Middle frontal gyrus (tissue), 1 donor: ENCODE measurements around the gene COL2A1.

Experiments used
- DNase-seq: peaks from one replicate; pipeline ENCODE4 v3.0.0-alpha.2; 2015; ENCODE audit warnings: low spot score; ENCODE audit errors: extremely low spot score

The COL2A1 gene

DNA sequence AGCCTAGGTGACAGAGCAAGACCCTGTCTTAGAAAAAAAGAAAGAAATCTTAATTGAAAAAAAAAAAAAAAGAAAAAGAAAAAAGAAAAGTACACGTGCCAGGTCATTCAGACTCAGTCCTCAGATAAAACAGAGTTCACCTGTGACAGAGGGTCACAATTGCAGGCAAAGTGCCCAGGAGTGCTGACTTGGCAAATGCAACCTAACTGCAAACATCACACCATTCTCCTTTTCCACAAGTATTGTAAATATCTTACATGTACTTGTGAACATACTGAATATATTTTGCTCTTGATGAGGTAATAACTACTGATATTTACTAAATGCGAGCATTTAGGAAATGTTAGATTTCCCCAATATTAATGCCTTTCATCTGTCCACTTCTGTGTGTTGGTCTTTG is 9.0 kb upstream of the COL2A1 start:
- DNase-seq, result no peak

DNA sequence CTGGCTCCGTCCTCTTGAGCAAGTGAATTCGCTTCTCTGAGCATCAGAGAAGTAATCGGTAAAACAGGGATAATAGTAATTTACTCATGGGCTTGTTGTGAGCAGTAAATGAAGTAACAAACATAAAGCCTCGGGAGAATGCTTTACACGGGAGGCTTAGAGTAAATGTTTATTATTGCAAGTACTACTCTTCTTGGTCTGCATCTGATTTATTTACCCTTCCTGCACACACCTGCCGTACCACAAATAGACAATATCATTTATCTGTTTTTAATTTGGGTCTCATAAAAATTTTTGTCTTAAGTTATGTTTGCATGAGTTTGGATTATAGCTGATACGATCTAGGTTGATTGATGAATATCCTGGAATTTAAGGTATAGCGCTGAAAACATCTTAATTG is 7.8 kb upstream of the COL2A1 start:
- no peak for DNase-seq

DNA sequence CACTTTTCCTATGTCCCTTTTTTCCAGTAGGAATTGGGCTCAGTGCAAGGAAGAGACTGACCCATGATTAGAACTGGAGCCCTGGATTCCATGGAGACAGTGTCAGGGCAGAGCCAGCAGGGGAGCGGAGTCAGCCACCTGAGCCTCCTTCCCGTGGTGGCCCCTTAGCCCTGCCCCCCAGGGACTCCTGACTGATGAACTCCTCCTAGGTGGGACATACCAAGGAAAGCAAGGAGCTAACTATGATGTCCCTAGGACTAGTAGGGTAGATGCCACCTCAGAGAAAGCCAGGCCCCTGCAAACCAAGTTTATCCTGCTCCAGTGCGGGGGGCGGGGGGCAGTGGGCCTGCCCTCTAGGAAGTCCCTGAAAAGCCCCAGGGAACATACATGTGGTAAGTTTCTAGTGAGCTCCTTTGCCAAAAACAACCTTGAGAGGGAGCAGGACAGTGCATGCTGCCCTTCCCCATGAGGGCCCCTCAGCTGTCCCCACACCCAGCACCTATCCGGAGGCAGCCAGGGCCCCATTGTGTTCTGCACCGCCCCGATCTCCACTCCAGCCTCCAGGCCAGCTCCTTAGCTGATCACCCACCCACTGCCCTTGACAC is 6.2 kb upstream of the COL2A1 start:
- no peak for DNase-seq

DNA sequence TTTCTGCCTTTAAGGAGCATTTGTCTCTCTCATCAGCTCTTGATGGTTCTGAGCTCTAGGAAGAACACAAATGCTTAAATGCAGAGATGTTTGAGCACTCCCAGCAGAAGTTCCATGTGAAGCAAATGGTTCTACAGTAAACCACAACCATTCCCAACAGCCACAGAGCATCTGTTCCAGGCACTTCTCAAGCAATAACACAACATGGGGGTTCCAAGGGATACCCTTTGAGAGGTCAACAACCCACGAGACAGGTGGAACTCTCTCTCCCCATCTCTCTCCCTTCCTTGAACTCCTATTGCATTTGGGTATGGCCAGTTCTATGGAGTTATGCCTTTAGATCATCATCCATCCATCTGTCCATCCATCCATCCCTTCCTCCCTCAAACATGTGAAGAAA is 5.2 kb upstream of the COL2A1 start:
- no peak for DNase-seq

DNA sequence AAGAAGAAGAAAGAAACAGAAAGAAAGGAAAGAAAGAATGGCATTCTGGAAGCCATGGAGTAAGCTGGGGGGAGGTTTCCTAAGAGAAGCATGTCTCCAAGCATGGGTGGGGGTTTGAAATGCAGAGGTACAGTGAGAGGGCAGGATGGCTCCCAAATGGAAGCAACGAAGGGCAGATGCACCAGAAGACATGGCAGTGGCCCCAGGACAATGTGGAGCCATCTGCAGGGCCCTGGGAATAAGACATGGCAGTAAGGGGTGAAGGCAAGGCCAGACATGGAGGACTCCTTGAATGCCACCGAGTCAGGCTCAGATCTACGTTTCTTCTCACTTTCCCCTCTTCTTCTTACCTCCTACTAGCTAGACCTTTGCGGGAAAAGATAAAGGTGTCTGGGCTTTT is 4.7 kb upstream of the COL2A1 start:
- DNase-seq, result no peak

DNA sequence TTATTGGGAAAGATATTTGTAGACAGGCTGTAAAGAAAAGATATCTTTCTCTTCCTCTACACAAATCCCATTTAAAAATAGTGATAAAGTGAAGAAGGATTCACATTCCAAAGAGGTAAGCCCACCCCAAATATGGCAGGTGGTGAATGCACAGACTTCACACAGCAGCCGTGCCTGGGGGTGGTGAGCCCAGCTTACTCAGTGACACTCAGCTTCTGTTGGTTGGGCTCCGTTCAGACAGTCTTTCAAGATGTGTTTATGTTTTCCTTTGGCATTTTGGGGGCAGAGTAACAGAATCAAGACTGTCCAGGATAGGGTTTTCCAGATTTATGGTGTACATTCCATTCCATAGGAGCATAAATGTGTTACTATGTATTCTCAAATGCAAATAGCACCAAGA is 4.1 kb upstream of the COL2A1 start:
- DNase-seq, result no peak

DNA sequence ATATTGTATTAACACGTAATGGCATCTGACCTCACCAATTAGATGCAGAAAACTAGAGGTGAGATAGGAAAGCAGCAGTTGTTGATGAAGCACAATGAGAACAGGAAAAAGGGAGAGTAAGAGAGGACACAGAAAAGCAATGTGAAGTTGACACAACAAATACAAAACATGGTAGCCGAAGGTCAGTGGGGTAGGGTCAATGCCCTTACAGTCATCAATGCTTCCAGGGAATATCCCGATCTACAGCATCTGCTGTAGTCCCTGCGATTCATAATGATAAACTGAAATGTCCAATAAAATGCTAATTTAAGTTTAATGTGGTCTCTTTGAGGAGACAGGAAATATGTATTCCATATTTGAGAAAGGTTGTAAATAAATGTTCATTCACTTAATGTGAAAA is 2.9 kb upstream of the COL2A1 start:
- no peak for DNase-seq

DNA sequence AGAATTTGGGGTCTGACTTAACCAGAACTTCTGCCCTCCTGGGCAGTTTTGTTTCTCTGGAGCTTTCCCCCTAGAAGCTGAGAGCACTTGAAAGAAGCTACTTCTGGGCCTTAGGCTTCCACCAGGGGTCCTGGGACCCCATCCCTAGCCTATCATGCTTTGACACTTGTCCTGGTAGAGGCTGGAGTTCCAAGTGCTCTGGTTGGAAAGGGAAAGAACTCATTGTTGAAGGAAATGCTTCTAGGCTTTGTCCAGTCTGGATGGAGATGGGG is 1.4 kb upstream of the COL2A1 start:
- no peak for DNase-seq

DNA sequence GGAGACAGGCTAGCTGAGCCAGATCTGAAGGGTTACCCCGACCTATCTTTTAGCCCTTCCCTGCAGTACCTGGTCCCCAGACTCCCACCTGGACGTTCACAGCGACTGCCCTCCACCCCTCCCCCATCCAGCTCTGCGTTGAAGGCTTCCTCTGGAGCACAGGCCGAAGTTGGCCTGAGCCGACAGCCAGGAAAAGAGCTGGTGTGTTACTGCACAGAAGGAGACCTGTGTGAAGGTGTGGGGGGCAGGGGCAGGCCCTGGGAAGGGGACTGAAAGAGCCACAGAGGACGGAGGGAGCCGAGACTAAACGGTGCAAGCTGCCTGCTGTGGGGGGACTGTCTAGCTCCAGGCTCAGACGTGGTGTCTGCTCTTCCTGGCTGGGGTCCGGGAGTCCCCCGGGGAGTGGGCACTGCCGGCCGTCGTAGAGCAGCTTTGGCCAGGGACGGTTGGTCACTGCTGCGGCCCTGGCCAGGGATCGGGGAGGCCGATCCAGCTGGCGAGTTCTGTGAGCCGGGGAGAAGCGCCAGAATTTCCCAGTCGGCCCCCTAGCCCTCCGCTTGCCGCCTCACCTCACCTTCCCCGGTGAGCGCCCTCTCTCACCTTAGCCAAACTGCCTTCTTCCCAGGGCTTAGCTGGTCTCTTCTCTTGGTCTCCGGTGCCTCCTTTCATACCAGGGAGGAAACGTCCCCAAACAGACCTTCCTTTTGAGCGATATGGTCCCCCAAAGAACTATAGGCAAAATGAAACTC is 899 bp upstream of the COL2A1 start:
- DNase-seq, result no peak

DNA sequence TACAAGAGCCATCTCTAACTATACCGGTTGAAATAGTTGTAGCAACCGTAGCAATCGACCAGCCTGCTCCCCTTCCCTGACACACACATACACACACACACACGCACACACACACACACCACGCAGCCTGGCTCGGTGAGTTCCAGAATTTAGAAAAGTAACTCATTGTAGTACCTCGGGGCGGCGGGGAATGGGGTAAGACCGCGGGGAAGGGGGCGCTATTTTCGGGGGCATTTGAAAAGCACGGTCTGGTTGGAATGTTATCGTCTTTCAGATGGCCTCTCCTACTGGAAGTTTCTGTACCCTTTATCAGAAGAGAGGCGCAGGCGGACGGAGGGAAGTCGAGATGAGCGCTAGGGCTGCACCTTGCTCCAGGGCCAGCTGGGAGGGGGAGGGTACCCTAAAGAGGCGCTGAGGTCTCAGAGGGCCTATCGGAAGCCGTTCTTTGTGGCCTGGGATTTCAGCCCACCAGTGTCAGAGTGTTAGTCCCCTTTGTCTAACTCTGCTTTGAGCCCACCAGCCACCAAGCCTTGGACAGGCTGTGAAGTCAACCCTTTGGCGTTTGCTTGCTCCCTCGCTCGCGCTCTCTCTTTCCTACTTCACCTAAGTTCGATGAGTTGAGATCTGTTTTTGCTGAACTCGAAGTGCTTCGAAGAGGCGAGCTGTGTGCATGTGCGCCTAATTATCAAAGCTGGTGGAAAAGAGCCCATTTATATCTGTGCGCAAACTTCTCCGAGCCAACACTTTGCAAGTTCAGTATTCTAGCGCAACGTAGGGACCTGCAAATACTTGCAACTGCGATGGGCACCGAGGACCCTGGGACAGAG is 837 bp downstream of the COL2A1 start:
- no peak for DNase-seq

DNA sequence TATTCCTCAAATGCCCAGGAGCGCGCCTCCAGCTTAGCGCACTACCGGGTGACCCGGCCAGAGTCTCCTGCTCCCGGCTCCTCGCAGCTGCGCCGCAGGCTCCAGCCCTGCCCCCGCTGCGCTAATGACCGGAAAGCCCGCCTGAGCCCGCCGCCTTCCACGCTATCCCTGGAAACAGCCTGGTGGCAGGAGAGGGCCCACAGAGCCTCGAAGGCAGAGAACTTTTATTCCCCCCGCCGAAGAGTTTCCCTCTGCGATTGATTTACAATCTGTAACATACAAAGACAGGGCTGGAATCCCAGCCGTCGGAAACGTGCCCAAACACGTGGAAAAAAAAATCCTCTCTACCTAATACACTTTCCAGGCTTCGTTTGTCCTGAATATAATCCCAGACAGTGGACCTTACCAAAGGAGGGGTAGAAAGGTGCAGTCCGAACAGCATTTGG is 1.5 kb downstream of the COL2A1 start:
- DNase-seq, result no peak

DNA sequence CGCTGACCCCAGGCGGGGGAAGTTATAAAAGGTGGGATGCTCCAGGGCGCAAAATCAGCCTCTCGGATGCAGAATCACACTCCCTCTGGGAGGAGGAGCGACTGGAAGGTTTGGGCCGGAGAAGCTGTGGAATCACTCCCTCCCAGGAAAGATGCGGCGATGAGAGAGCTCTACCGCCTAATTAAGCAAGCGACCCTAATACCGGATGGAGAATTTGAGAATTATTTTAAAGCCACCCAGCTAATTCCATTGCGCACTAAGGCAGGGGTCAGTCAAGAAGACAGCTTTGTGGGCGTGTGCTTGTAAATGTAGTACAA is 1.9 kb downstream of the COL2A1 start:
- DNase-seq, result no peak

DNA sequence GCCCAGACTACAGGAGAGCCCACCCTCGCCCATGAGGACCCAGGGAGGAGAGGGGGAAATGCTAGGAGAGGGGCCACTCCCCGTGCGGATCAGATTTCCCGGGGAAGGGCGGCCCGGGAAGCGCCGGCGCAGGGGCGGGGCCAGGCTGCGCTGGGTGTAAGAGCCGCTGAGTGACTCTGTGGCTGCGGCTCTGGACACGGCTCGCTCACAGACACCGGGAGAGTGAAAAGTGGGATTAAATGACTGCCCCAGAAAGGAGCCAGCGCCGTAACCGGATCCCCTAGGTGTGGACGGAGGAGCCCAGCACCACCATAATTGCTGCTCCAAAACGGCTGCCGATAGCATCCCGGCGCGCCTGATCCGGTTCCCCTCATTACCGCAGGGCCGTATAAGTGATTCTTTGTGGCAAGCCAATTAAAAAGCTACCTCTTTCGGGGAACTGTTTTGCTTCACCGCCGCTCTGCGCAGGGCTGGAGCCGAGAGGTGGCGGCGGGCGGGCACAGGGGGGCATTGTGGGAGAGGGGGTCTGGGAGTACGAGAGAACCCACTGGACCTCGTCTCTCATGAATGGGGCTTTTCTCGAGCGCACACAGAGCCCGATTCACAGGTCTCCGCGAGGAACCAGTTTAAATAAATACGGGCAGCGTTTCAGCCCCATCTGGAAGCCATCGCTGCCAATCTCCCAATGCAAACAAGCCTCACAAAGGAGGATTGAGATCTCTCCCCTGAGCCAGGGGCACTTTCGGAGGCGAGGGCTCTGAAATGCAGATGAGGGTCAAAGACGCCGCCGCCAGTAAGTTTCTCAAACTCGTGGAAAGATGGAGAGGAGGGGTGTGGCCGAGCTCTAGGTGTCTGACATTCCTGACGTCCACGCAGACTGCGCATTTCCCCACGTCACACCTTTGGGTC is 2.5 kb downstream of the COL2A1 start:
- no peak for DNase-seq

DNA sequence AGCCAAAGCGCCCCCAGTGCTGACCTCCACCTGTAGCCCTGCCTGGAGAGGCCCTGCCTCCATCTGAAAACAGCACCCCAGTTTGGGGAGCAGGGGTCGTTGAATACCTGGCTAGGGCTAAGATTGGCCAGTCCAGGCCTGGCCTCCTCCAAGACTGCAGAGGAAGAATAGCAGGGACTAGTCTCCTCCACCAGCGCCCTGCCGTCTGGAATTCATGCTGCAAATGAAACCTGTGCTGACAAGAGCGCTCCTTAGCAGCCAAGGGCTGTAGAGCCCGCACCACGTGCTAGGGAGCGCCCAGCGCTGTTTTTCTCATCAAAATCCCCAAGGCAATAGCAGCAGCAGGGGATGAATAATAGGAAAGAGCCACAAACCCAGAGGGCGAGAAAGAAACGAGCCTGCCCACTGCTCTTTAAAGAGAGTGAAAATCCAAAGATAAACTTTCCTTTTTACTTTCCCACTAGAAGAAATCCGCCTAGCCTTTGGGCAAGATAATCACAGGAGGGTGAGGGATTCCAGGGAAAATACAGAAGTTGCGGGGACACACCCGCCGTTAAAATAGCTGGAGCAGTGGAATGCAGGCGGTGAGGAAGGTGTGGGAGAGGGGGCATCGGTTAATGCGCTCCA is 3.3 kb downstream of the COL2A1 start:
- no peak for DNase-seq

DNA sequence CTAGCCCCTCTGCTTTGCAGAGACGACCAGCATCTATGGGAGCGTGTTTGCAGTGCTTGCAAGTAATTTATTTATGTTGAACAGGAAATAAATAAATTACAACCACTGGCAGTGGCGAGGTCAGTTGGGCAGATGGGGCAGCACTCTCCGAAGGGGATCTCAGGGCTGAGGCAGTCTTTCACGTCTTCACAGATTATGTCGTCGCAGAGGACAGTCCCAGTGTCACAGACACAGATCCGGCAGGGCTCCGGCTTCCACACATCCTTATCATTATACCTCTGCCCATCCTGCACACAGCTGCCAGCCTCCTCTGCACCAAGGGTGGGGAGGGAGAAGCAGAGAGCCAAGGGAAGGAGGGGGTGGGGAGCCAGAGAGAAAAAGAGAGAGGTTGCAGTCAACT is 4.5 kb downstream of the COL2A1 start:
- no peak for DNase-seq

DNA sequence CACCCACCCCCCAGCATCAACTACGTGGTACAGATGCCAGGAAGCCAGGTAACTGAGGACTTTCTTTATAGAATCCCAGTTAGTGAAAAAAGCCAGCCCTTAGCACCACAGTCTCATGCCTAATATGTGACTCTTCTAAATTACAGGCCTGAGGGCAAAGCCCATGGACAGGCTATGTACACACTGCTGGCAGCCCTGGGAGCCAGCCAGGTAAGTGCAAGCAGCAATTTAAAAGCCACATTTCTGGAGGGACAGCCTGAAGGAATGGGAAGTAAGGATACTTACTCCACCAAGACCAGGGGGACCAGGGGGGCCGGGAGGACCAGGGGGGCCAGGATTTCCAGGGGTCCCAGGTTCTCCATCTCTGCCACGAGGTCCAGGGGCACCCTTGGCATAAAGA is 7.0 kb downstream of the COL2A1 start:
- no peak for DNase-seq

DNA sequence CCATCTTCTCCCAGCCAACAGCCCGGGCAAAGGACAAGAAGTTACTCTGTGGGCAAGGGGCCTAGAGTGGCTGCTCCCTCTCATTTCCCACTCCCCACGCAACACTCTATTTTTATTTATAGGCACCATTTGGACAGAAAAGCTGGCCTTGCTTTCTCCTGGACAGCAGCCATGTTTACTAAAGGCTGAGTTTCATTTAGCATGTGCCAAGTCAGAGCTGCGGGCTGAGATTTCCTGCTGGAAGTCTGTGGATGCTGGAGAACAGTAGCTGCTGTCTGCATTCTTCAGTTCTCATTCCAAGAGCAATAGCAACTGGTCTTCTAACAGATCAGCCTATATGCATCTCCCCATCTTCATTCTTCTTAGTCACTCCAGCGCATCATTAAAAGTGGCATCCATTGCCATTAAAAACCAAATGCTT is 8.3 kb downstream of the COL2A1 start:
- DNase-seq, result no peak

DNA sequence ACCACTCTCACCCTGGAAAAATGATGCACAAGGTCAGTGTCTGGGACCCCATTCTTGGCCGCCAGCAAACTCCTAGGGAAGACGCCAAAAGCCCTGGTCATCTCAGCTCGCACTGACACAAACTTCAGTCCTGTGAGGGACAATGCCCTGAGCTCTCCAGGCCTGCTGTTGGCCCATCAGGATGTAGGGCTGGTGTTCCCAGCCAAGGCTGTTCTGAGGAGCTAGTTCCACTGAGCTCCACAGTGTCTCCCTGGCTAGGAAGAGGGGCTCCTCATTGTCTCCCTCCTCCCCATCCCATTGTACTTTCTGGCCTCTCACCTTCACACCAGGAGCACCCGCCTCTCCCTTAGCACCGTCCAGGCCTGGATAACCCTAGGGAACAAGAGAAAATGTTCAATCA is 10.8 kb downstream of the COL2A1 start:
- no peak for DNase-seq

DNA sequence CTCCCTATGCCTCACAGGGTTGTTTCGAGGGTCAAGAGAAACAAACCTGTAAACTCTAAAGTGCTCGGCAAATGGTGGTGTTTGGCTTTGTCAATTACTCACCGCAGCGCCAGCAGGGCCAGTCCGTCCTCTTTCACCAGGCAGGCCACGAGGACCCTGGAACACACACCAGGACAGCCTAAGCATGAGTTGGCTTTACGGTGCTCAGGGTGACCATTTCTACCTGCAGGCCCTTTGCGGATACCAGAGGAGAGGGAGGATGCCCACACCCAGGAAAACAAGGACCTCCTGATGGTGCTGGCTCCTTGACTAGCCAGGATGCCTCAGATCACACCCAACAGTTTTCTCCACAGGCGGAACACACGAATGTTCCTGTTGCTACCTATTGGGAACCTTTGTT is 11.5 kb downstream of the COL2A1 start:
- DNase-seq, result no peak

DNA sequence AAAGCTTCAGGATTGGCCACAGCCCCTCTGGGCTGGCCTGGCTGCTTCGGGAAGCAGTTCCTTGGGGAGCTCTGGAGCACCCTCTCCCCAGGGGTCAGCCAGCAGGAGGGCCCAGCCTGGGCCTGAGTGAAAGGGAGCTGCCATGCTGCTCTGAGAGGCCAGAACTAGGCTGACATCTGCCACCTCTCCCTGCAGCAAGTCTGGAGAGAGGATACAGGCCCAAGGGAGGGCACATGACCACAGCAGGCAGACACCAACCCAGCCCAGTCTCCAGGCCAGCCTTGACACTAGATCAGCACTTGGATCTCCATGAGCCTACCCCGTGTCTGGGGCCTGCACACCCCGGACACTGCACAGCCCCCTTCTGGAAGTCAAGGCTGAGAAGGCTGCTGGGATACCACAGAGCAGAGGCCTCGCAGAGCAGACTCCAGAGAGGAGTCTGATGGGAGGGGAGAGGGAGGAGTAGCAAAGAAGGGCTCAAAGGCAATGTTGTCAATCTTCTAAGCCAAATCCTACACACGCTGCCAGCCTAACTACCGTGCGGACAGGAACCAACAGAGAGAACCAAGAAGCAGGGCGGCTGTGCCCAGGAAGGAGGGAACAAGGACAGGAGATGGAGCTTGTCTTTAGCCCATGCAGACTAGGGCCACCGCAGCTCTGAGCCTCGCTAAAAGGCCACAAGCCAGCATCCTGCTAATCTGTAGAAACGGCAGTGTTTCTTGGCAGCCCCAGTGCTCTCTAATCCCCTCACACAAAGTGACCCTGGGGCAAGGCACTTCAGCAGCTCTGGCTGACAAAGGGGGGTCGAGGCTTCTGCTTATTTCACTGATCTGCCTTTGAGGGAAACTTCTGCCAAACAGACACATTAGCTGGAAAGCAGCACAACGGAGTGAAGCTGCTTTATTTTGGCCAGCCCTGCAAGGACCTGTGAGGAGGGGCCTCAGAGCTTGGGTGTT is 12.9 kb downstream of the COL2A1 start:
- DNase-seq, result no peak
